Measurements from ENCODE around the gene KLHL40.

Gene KLHL40

GRCh38 chr3:42672515-42672914, 12.8 kb upstream of the KLHL40 start:
- DNase-seq, result no peak

- DNase-seq, result no peak
These were observed 12.3 kb upstream of the KLHL40 start for GRCh38 chr3:42673082-42673481.

- no peak for DNase-seq
These were observed 11.2 kb upstream of the KLHL40 start for GRCh38 chr3:42674146-42674545.

GRCh38 chr3:42675909-42676308, 9.4 kb upstream of the KLHL40 start:
- no peak for DNase-seq

GRCh38 chr3:42678447-42678846, 6.9 kb upstream of the KLHL40 start:
- DNase-seq, result no peak

- DNase-seq, result no peak
These were observed 5.1 kb upstream of the KLHL40 start for GRCh38 chr3:42680271-42680670.

- DNase-seq, result no peak
These were observed 4.5 kb upstream of the KLHL40 start for GRCh38 chr3:42680806-42681205.

GRCh38 chr3:42681361-42682038, 3.8 kb upstream of the KLHL40 start:
- DNase-seq, result no peak

GRCh38 chr3:42682301-42683070, 2.9 kb upstream of the KLHL40 start:
- no peak for DNase-seq

- no peak for DNase-seq
These were observed 1.3 kb upstream of the KLHL40 start for GRCh38 chr3:42683875-42684598.

- no peak for DNase-seq
These were observed 540 bp upstream of the KLHL40 start for GRCh38 chr3:42684632-42685362.

GRCh38 chr3:42685891-42686820, 819 bp downstream of the KLHL40 start:
- no peak for DNase-seq

GRCh38 chr3:42686832-42687650, 1.7 kb downstream of the KLHL40 start:
- DNase-seq, result no peak

- no peak for DNase-seq
These were observed 2.7 kb downstream of the KLHL40 start for GRCh38 chr3:42688016-42688415.

GRCh38 chr3:42688487-42689420, 3.4 kb downstream of the KLHL40 start:
- DNase-seq, result no peak

GRCh38 chr3:42689421-42690014, 4.2 kb downstream of the KLHL40 start:
- DNase-seq, result no peak

- DNase-seq, result no peak
These were observed 4.9 kb downstream of the KLHL40 start for GRCh38 chr3:42690191-42690590.

- no peak for DNase-seq
These were observed 5.7 kb downstream of the KLHL40 start for GRCh38 chr3:42690766-42691680.
